NCI-H1436 treated with DMSO at 0.1 percent for 48 hours (cell line): ENCODE results near the gene ADH1B.
"Not testable (repeated sequence)": the region's sequence is repeated elsewhere in the genome, so short reads cannot be mapped to it uniquely, and the experiment has no call there.

Source experiments
- DNase-seq: peaks from one replicate; lab custom pipeline; 2025; lab: John Stamatoyannopoulos, UW

Gene ADH1B

GRCh38 chr4:99321241-99322191 lies at the start of gene ADH1B:
Gene ADH1B (minus strand): TSS chr4:99321401. CDS start chr4:99321331, 70 bp downstream.
- no peak for DNase-seq

GRCh38 chr4:99367817-99368216 lies 46.6 kb upstream of the ADH1B start:
- not testable (repeated sequence) for DNase-seq

GRCh38 chr4:99366491-99366890 lies 45.3 kb upstream of the ADH1B start:
- no peak for DNase-seq

- no peak for DNase-seq
These were observed 41.6 kb upstream of the ADH1B start for GRCh38 chr4:99362768-99363167.

GRCh38 chr4:99361899-99362275 lies 40.7 kb upstream of the ADH1B start:
- DNase-seq: no peak

- no peak for DNase-seq
These were observed 40.2 kb upstream of the ADH1B start for GRCh38 chr4:99361268-99361898.

- DNase-seq: no peak
These were observed 38.4 kb upstream of the ADH1B start for GRCh38 chr4:99359480-99360204.

GRCh38 chr4:99357948-99358347 lies 36.7 kb upstream of the ADH1B start:
- no peak for DNase-seq

GRCh38 chr4:99356992-99357391 lies 35.8 kb upstream of the ADH1B start:
- DNase-seq: no peak

- not testable (repeated sequence) for DNase-seq
These were observed 34.9 kb upstream of the ADH1B start for GRCh38 chr4:99356149-99356548.

GRCh38 chr4:99352602-99353537 lies 31.7 kb upstream of the ADH1B start, which contains the start of gene ADH1C:
Gene ADH1C (minus strand): TSS chr4:99352746. CDS start chr4:99352675, 71 bp downstream.
- no peak for DNase-seq

- DNase-seq: no peak
These were observed 30.3 kb upstream of the ADH1B start for GRCh38 chr4:99351487-99351886.

GRCh38 chr4:99349338-99349737 lies 28.1 kb upstream of the ADH1B start:
- no peak for DNase-seq

GRCh38 chr4:99342624-99343023 lies 21.4 kb upstream of the ADH1B start:
- not testable (repeated sequence) for DNase-seq

- DNase-seq: no peak
These were observed 20.2 kb upstream of the ADH1B start for GRCh38 chr4:99341426-99341825.

- no peak for DNase-seq
These were observed 18.0 kb upstream of the ADH1B start for GRCh38 chr4:99339172-99339571.

- no peak for DNase-seq
These were observed 15.4 kb upstream of the ADH1B start for GRCh38 chr4:99336553-99336952.

GRCh38 chr4:99334880-99335279 lies 13.7 kb upstream of the ADH1B start:
- DNase-seq: no peak

GRCh38 chr4:99330648-99331047 lies 9.4 kb upstream of the ADH1B start:
- DNase-seq: no peak

- no peak for DNase-seq
These were observed 8.7 kb upstream of the ADH1B start for GRCh38 chr4:99329876-99330275.

GRCh38 chr4:99324979-99325378 lies 3.8 kb upstream of the ADH1B start:
- DNase-seq: no peak
